ENCODE data around the gene CIB4.
"Not testable (repeated sequence)": the region's sequence is repeated elsewhere in the genome, so short reads cannot be mapped to it uniquely, and the experiment has no call there.

The CIB4 gene

DNA sequence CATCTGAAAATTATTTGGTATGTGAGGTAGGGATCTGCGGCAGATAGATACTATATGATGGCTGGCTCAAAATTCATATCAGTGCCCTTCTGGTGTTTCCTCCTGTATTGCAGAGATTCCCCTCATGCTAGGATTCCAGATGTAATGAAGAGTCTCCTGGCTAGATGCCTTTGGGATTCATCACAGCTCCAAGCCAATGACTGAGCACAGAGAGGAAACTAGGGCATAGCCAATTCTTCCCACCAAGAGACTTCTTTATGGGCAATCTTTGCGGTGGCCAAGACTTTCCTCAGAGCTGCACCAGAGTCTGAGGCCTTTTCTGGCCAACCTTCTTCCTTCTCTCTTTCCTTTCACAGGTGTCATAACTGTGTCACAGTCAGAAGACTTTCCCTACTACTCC is 25.5 kb upstream of the CIB4 start:
- DNase-seq (ENCODE audit: low spot score): no peak

- not testable (repeated sequence) for DNase-seq (ENCODE audit: low spot score)
Measured at GRCh38 chr2:26665296-26665695, 24.1 kb upstream of the CIB4 start.

GRCh38 chr2:26660363-26660962 is 19.3 kb upstream of the CIB4 start:
- DNase-seq (ENCODE audit: low spot score): no peak

GRCh38 chr2:26658691-26659346 is 17.7 kb upstream of the CIB4 start:
- peak; percentile 36 for DNase-seq (ENCODE audit: low spot score)

DNA sequence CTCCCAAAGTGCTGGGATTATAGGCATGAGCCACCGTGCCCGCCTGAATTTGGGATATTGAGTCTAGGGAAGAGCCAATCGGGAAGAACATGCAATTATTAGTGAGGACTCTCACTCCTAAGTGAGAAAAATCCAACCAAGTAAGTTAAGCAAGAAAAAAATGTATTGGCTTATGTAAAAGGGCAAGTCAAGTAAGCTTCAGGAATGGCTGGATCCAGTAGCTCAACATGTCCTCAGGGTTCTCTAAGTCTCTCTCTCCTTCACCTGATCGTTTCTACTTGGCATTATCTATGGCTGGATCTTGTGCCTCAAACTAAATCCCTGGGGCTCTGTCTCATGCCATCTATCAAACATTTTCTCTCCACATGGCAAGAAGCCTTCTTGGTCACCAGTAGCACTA is 16.1 kb upstream of the CIB4 start:
- DNase-seq (ENCODE audit: low spot score): no peak

DNA sequence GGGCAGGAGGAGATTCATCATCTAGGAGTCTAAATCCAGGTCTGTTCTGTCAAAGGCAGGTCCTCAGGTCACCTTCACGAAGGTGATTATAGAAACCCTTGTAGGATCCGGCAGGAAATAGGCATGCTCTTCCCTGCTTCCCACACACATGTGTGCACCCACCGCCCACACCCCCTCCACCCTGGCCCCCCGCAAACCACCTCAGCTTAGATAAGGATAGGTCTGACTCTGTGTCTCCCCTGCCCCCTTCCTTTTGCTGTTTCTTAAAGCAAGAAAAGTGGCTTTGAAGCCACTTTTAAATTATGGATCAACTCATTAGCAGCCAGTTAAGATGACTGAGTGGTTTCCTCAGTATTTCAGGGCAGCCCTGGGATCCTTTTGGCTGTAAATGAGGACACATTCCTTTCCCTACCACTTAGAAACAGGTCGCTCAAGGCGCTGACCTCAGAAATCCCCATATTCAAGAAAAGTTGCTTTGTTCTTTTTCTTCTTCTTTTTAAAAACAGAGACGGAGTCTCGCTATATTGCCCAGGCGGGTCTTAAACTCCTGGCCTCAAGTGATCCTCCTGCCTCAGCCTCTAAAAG is 14.5 kb upstream of the CIB4 start:
- no peak for DNase-seq (ENCODE audit: low spot score)

DNA sequence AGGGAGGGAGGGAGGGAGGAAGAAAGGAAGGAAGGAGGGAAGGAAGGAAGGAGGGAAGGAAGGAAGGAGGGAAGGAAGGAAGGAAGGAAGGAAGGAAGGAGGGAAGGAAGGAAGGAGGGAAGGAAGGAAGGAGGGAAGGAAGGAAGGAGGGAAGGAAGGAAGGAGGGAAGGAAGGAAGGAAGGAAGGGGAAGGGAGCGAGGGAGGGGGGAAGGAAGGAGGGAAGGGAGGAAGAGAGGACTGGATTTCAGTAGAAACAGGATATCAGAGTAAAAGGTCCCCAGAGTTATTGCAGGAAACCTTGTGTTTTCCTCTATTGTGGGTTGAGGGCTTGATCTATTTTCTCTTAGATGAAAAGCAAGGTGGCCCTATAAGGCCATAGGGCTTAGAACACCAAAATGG is 14.0 kb upstream of the CIB4 start:
- DNase-seq (ENCODE audit: low spot score): not testable (repeated sequence)

DNA sequence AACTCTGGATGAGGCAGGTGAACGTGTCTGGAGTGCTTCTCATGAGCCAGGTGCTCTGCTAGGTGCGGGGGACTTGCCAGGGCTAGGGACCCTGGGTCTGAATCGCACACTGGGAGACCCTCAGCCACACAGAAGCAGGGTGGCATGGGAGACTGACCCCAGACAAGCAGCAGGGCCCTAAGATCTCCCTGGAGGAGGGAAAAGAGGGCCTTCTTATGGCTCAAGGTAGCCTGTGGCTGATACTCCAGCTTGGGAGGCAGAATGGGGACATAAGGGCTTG is 12.8 kb upstream of the CIB4 start:
- peak; percentile 45 for DNase-seq (ENCODE audit: low spot score)

GRCh38 chr2:26653207-26654060 is 12.3 kb upstream of the CIB4 start:
- peak; percentile 38 for DNase-seq (ENCODE audit: low spot score)

DNA sequence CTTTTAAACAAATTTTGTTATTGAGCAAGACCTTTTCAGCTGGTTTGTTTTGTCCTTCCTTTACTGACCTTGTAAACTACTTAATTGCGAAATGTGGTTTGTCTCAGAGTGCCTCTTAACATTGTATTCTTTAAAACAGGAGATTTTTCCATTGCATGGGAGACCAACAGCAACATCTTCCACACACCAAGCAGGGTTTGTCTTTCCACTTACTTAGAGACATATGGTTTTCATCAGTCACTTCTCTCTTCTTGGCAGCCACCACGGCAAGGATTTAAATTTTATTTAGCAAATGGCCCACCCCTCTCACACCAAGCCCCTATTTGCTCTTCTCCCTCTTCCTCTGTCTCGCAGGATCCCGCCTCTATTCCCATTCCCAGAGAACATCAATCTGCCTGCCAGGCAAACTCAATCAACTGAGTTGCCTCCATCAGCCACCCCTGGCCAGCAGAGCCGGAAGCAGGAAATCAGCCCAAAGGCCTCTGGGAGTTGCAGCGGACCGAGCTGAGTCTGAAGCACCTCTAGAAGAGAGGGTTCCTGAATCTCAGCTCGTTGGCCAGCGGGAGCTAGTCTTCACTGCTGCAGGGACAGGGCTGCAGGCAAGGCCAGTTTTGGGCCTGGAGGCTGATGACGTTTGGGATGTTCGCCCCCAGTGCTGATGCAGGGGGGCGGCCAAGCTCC is 11.3 kb upstream of the CIB4 start:
- peak; percentile 70 for DNase-seq (ENCODE audit: low spot score)

GRCh38 chr2:26651799-26652198 is 10.6 kb upstream of the CIB4 start:
- peak; percentile 33 for DNase-seq (ENCODE audit: low spot score)

GRCh38 chr2:26651470-26651771 is 10.3 kb upstream of the CIB4 start:
- no peak for DNase-seq (ENCODE audit: low spot score)

DNA sequence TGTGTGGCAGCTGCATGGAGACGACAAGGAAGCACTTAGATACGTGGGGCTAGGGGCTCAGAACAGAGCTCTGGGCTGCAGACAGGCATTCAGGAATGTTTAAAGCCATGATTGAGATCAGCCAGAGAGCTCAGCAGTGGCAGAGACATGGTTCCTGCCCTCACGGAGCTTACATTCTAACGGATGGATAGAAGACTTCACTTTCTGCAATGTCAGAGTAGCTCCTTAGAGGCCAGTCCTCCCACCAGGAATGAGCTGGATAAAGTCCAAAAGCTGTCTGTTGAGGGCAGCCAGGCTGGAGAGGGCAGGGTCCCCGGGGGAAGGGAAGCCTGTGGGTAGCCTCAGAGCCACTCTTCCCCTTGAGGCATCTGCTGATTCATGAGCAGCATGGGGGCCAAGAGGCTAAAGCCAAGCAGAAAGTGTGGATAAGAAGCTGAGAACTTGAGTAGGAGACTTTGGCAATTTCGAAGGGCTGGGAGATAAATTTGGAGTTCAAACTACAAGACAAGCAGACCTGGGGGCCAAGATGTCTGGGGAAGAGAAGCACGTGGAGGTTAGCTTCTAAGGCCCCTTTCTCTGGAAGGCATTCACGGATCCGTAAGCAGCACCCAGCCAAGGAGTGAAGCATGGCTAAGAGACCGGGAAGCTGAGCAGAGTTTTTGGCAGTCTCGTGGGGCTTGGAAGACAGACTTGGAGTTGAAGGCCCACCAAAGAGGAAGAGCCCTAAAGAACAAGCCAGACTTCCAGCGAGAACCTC is 9.7 kb upstream of the CIB4 start:
- peak; percentile 42 for DNase-seq (ENCODE audit: low spot score)

DNA sequence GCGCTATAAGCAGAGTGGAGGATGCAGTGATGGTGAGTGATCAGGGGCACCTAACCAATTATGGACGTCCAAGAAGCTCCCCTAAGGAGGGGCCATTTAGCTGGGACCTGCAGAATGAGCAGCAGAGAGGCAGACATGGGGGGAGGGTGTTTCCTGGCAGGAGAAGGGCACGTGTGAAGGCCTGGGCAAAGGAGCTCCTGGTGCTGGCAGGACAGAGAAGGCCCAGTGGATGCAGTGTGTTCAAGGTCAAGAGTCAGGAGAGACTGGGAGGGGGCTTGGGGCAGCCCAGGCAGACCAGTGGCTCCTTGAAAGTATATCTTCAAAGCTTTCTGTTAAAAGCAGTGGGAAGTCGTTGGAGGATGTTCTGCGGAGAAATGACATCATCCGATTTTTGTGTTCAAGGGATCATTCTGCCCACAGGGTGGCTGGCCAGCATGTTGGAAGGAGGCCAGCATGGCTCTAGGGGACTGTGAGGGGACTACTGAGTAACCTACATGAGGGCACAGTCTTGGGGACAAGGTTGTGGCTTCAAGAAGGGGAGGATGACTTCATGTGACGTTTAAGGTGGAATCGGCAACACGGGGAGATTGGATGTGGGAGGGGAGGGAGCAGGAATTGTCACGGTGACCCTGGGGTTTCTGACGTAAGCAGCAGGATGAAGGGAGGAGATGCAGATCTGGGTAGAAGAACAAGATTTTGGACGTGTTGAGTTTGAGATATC is 9.0 kb upstream of the CIB4 start:
- peak; percentile 45 for DNase-seq (ENCODE audit: low spot score)

DNA sequence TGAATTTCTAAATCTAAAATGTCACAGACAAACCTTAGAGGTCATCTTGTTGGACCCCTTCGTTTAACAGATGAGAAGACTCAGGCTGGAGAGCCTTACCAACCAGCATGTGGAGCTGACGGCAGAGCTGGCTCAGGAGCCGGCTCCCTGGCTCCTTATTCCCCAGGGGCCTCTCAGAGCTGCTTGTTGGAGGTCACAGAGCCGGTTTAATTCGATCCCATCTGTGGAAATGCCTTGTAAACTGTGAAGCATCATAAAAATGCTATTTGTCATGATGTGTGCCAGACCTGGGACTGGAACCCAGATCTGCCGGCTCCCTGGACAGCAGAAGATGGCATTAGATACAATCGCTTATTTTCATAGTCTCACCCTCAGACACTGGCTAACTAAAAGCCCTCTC is 8.2 kb upstream of the CIB4 start:
- DNase-seq (ENCODE audit: low spot score): peak; percentile 31

DNA sequence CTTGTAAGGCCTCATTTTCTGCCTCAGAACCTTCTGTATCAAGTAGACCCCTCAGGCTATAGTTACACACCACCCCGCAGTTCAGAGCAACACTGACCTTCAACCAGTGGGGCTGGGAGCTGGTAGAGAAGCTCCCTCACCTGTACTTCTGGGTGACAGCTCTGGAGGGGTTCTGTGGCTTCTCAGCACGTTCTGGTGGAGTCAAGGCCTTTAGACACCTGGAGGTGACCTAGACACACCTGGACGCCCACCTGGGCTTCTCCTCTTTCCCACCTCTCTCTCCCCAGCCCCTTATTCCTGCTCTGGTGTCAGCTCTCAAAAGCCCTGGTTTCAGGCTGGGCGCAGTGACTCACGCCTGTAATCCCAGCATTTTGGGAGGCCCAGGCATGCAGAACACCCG is 7.3 kb upstream of the CIB4 start:
- peak; percentile 30 for DNase-seq (ENCODE audit: low spot score)

GRCh38 chr2:26647981-26648380 is 6.8 kb upstream of the CIB4 start:
- DNase-seq (ENCODE audit: low spot score): no peak

DNA sequence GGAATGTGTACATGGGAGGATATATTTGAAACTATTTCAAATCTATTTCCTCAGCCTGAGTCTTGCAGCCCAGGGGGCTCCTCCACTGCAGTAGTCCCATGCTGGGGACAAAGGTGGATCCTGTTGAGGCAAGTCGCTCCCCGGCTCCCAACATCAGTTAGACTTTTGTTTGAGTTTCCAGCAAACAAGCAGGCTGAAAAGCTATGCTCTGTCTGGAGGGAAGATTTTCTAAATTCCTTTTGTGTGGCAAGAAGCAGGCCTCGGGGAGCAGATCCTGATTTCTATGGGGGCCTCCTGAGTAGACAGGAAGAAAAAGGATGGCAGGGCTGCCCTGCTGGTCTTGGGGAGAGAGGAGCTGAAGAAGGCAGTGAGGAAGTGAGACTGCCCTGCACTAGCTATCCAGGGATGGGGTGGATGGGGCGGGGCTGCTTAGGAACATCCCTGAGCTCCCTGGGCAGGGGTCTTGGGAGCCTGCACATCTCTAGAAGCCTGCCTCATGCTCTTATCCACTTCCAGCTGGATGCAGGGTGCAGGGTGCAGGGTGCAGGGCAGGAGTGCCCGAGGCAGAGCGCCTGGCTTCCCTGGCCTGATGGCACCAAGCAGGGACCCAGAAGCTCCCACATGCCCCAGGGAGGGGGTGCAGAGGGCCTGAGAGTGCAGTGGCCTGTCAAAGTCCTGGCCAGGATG is 6.0 kb upstream of the CIB4 start:
- peak; percentile 37 for DNase-seq (ENCODE audit: low spot score)

GRCh38 chr2:26645762-26646161 is 4.6 kb upstream of the CIB4 start:
- DNase-seq (ENCODE audit: low spot score): no peak

DNA sequence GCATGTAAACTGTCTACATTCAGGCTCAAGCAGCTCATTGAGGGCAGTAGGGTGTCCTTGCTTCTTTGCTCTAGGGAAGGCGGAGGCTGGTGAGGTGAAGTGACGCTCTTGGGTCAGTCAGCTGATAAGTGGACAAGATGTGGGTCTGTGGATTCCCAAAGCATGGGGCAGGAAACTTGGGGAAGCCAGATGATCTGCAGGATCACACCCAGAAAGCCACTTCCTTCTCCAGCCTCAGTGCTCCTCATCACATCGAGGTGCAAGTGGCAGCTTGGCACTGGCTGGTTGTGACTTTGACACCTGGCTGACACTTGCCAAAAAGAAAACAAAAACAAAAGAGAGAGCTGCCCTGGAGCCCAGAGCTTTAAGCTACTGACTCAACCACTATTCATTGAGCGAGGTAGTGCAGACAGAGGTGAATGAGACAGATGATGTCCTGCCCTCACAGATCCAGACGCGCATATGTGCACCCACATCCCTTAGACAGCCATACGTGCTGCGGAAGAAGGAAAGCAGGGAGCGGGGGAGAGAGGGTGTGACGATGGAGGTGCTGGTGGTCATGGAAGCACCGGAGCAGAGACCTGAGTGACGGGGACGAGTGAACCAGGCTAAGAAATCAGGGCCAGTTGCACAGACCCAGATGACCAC is 3.1 kb upstream of the CIB4 start:
- DNase-seq (ENCODE audit: low spot score): no peak
